Measurements from ENCODE around the gene THRB. TPM values are rescaled to one million over a fixed set of nuclear protein-coding genes. Genes with fewer than 3 reads are reported as not detected.

THRB gene
- polyA plus RNA-seq, 1 of the 3 experiments (the other 2 are of a cell fraction): 0.02 TPM

GRCh38 chr3:24485511-24485910 lies 9.1 kb downstream of the THRB start:
- POLR2A ChIA-PET: no interaction called here
- no peaks in the 10 kb centered on the region for H3K36me3 ChIP-seq (replicated peaks in 1 of 2; ENCODE audit: control insufficient read depth in 1 of 2, insufficient read depth in 2 of 2, low read length in 1 of 2)

More at GRCh38 chr3:24485511-24485910, 9.1 kb downstream of the THRB start:
- Histone ChIP-seq H3K4me3 (ENCODE audit: low read depth in 2 of 2, low read length in 1 of 2) (no peak overlapping the region), H3K4me2 (no peak overlapping the region), H2AFZ (ENCODE audit: low read depth) (no peak overlapping the region), H4K20me1 (ENCODE audit: insufficient read depth) (no peaks in the 10 kb centered on the region), H3K9me2 (no peaks in the 10 kb centered on the region), H3K9ac (no peak overlapping the region), H3K4me1 (ENCODE audit: control insufficient read depth in 1 of 2, insufficient read depth in 2 of 2, low read depth in 1 of 2, low read length in 1 of 2) (no peaks in the 10 kb centered on the region), H3K27me3 (ENCODE audit: insufficient read depth) (no peaks in the 10 kb centered on the region), H3F3A (replicated peaks; ENCODE audit: insufficient read depth) (no peaks in the 10 kb centered on the region), H3K9me3 (no peaks in the 10 kb centered on the region), H3K79me2 (ENCODE audit: insufficient read depth) (no peaks in the 10 kb centered on the region), H3K27ac (ENCODE audit: low read depth in 2 of 2, low read length in 1 of 2) (no peak overlapping the region)
- TF ChIP-seq ELF1 (IDR thresholded peaks at IDR 0.05) (no peak), FOXJ3 (CRISPR knock-in tag; IDR thresholded peaks at IDR 0.05) (no peak), NRF1 (IDR thresholded peaks at IDR 0.05; ENCODE audit: low read depth, low read length) (no peak), YY1 (IDR thresholded peaks at IDR 0.05; ENCODE audit: low read depth) (no peak), EP300 (IDR thresholded peaks at IDR 0.05; ENCODE audit: borderline replicate concordance in 1 of 2, low read depth in 1 of 2, low read length in 1 of 2) (no peak), FOSL2 (IDR thresholded peaks at IDR 0.05; ENCODE audit: borderline replicate concordance, low read depth) (no peak), USF2 (IDR thresholded peaks at IDR 0.05; ENCODE audit: borderline replicate concordance, low read depth, low read length) (no peak), USF1 (IDR thresholded peaks at IDR 0.05; ENCODE audit: borderline replicate concordance, low read depth) (no peak), RCOR1 (IDR thresholded peaks at IDR 0.05; ENCODE audit: low read length) (no peak), REST (IDR thresholded peaks at IDR 0.05; ENCODE audit: low read depth, low read length) (no peak), EZH2phosphoT487 (IDR thresholded peaks at IDR 0.05; ENCODE audit: borderline replicate concordance, low read depth) (no peak), ZBTB33 (IDR thresholded peaks at IDR 0.05; ENCODE audit: borderline replicate concordance, low read depth) (no peak), PBX3 (IDR thresholded peaks at IDR 0.05) (no peak), IRF3 (IDR thresholded peaks at IDR 0.05; ENCODE audit: low read depth, low read length) (no peak), TAF1 (IDR thresholded peaks at IDR 0.05; ENCODE audit: borderline replicate concordance, low read depth, low read length) (no peak), RXRA (IDR thresholded peaks at IDR 0.05; ENCODE audit: borderline replicate concordance, low read depth) (no peak), TEAD4 (IDR thresholded peaks at IDR 0.05; ENCODE audit: borderline replicate concordance, insufficient read depth) (no peak), SMC3 (IDR thresholded peaks at IDR 0.05; ENCODE audit: low read depth, low read length) (no peak), RAD21 (IDR thresholded peaks at IDR 0.05; ENCODE audit: low read length) (no peak)
- CTCF ChIA-PET: interaction anchor here (1.0 to 1.6 kb wide), 2 partner anchors 9 to 11 kb away, joined by 3 to 5 read pairs; partner anchors contain the start of gene THRB
- whole genome bisulfite sequencing (ENCODE audit: low lambda C conversion rate): 59% methylated on average over 1 of the region's 1 CpG
- DNase-seq: no peak
